HG03439 (cell line): ENCODE measurements around the gene RAB11FIP5.
A peak's percentile ranks its signal among the peaks of the same experiment; 100 is the strongest.

Source experiments
- ATAC-seq: cut with Tn5 transposase; IDR thresholded peaks from one replicate; pipeline ENCODE4 v1.9.1; 2021; ENCODE audit warnings: mild to moderate bottlenecking, moderate library complexity; ENCODE audit not compliant: unreplicated experiment

Gene RAB11FIP5

DNA sequence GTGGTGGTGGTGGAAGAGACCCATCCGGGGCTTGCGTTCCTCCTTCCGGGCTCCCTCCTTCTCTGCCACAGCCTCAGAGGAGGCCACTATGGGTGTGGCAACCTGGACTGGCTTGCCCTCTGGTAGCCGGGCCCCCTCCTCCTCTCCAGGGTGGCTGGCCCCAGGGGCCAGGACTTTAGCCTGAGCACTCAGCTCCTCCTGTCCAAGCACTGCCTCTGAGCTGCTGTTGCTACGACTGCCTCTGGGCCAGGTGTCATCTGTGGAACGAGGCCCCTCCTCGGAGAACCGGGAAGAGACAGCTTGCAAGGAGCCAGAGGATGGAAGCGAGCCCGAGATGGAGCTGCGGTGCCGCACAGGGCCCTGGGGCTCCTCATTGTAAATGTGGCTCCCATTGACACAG, 24.5 kb downstream of the RAB11FIP5 start:
- no peak for ATAC-seq

GRCh38 chr2:73087311-73087710, 25.4 kb downstream of the RAB11FIP5 start:
- no peak for ATAC-seq

- peak; percentile 65 for ATAC-seq
These were observed 27.1 kb downstream of the RAB11FIP5 start for GRCh38 chr2:73085691-73086090.

- ATAC-seq: no peak
These were observed 27.8 kb downstream of the RAB11FIP5 start for GRCh38 chr2:73084971-73085370.

GRCh38 chr2:73083886-73084800, 28.6 kb downstream of the RAB11FIP5 start:
- ATAC-seq: no peak

DNA sequence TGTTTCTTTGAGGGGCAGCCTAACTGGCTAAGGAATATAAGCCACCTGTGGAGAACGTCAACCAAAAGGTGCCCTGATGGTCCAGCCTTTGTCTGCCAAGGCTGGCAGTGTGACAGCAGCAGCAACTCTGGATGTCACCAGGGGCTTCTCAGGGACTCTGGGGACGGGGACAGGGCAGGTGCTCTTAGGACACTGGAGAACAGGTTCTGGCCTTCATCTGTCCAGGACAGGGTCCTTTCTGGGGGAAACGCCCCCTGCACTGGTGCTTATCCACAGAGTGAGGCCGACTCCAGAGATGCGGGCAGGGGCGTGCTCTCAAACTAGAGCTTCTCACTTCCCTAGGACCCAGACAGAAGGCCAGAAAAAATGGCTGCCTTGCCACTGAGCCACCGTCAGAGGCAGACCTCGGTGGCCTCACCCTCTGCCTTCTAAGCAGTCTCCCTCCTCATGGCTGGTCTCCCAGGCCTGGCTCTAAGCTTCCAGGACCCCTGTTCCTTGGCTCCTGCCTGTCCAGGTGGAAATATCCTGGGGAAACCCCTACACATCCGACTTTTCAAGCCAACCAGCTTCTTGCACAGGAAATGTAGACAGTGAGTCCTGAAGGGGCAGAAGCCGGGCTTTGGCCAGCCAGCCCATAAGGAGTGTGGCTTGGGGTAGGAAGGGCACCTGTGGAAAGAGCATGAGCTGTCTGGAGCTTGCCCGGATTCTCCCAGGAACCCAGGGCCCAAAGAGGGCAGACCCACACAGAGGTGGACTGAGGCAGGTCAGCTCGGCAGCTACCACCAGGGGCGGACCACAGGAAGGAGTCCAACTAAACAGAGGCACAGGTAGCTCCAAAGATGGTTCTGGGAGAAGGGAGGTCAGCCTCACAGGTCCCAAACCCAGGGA, 30.0 kb downstream of the RAB11FIP5 start:
- no peak for ATAC-seq

DNA sequence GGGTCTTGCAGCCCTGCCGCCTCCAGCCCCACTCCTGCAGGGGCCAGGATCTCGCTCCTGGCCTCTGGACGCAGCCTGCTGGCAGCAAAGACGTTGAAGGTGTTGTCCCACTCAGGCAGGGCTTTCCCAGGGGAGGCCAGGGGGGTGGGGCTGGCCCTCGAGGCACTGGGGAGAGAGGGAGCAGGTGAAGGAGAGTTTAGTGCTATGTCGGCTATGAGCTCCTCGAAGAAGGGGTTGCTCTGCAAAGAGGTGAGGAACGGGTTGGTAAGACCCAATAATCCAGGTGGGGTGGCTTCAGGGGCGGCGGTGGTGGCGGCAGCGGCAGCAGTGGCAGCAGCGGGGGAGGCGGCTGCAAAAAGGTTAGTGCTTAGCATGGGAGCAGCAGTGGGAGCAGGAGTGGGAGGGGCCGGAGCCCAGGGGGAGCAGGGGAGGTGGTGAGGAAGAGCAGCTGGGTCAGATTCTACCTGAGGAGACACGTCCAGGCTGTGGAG, 31.5 kb downstream of the RAB11FIP5 start:
- no peak for ATAC-seq

DNA sequence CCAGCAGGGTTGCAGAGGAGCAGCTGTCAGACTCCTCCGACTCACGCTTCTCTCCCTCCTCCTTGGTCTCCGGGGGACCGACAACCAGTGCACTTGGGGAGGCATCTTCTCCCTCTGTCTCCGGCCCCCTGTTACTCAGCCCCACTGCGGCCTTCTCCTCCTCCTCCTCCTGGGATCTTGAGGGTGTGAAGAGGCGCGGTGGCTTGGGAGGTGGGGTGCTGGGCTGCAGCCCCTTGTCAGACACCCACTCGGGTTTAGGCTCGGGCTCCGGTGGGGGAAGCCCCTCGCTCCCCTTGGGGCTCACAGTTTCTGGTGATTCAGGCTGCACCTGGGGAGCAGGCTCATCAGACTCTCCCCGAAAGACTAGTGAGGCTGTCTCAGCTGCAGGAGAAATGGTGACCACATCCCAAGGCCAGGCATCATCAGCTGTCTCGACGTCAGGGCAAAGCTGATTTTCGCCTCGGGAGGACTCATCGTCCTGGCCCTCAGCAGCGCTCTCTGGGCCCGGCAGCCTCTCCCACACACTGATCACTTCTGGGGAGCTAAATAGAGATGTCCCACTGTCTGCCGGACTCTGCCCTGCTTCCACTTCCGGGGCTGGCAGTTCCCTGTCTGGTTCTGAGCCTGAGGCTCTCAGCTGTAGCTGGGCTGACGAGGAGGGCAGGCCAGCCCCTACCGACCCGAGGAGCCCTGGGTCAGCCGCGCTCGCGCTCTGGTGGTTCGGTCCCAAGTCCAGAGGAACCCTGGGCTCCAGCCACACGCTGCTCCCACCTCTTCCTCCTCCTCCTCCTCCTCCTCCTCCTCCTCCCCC, 32.2 kb downstream of the RAB11FIP5 start:
- ATAC-seq: no peak

- no peak for ATAC-seq
These were observed 33.1 kb downstream of the RAB11FIP5 start for GRCh38 chr2:73079636-73080035.

DNA sequence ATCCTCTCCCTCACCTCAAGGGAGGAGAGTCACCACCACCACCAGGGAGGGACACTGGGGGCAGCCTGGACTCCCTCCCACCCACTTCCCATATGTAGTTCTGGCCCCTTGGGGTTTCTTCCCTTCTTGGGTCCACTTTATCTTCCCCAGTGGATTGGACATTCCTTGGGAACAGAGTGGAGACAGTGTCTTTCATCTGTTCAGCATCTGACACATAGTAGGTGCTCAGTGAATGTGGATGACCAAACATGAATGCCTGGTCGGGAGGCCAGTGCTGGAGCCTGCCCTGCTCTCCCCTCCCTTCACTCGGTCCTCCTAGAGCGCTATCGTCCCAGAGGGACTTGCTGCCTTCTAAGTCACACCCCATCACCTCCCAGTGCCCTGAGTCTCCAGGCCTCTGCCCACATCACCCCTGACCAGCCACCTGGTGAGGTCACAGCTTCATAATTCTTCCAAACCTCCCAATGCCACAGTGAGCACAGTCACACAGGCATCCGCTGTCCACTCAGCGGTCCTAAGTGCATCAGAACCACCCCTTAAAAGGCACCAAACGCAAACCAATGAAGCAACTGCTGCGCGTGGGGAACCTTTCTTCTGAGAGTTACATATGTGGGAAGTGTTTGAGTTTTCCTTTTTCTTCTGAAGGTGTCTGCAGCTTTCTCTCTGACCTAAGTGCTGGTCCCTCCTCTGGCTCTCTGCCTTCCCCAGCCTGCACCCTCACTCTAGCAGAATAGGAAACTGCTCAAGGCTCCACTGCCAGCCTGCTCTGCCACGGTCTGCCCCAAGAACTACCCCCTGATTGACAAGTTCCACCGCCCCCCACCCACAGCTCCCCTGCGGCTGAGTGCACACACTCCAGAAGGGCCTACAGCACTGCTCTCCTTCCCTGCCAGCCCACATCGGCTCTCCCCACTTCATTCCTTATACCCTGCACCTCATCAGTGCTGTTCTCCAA, 34.0 kb downstream of the RAB11FIP5 start:
- ATAC-seq: no peak

GRCh38 chr2:73077424-73077795, 35.3 kb downstream of the RAB11FIP5 start:
- no peak for ATAC-seq

GRCh38 chr2:73076701-73077423, 35.9 kb downstream of the RAB11FIP5 start:
- no peak for ATAC-seq

GRCh38 chr2:73075477-73076373, 37.0 kb downstream of the RAB11FIP5 start:
- no peak for ATAC-seq

GRCh38 chr2:73074110-73075069, 38.4 kb downstream of the RAB11FIP5 start:
- no peak for ATAC-seq

DNA sequence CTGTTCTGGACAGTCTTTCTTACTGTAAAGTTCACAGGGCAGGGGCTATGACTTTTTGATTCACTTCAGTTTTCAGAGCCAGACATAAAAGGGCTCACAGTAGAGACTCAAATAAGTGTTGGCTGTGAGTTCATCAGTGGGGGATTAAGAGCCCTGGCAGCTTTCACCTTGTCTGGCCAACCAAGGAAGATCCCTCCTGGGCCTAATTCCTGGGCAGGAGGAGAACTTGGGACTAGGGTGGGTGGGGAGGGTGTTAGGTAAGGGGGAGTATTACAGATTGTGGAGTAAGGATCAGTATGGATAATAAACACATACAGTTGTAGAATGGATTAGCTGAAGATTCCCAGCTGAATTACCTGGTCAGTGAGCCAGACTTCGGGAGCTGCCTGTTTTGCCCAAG, 40.3 kb downstream of the RAB11FIP5 start:
- no peak for ATAC-seq

DNA sequence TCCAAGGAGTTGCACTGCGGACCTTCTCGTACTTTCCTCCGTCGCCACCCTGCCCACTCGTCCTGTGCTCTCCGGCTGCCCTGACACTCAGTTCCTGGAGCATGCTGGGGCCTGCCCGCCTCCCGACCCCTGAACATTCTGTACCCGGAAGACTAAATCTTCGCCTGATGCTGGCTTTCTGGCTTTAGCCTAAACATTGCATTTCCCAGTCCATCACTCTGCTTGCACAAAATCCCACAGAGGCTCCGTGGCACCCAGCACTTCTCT, 40.7 kb downstream of the RAB11FIP5 start:
- ATAC-seq: no peak
